ENCODE measurements around the gene SHISA6.

DNA sequence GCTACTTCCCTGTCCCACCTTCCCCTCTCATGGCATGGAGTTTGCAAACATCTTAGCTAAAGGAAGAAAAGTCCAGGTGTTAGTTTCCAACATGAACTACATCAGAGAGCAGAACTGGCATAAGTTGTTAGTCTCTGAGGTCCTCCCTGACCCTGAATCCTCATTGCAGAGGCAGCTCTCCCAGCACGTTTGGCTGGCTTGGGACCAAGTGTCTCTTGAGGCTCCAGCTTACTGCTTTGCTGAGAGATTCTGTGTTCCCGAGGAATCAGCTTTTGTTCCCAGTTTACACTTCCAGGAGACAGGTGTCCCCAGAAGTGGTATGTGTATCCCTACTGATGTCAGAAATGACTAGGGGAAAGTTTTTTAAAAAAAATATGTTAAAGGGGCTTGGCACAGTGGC lies 371.9 kb downstream of the SHISA6 start:
- TF ChIP-seq, protein P1, sequence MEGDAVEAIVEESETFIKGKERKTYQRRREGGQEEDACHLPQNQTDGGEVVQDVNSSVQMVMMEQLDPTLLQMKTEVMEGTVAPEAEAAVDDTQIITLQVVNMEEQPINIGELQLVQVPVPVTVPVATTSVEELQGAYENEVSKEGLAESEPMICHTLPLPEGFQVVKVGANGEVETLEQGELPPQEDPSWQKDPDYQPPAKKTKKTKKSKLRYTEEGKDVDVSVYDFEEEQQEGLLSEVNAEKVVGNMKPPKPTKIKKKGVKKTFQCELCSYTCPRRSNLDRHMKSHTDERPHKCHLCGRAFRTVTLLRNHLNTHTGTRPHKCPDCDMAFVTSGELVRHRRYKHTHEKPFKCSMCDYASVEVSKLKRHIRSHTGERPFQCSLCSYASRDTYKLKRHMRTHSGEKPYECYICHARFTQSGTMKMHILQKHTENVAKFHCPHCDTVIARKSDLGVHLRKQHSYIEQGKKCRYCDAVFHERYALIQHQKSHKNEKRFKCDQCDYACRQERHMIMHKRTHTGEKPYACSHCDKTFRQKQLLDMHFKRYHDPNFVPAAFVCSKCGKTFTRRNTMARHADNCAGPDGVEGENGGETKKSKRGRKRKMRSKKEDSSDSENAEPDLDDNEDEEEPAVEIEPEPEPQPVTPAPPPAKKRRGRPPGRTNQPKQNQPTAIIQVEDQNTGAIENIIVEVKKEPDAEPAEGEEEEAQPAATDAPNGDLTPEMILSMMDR (IDR thresholded peaks at IDR 0.05; ENCODE audit: low read length): no peak
- TF ChIP-seq EZH2 (IDR thresholded peaks at IDR 0.05; ENCODE audit: borderline replicate concordance, low read length): no peak
